ENCODE results near the gene ESR1. TPM values are rescaled to one million over a fixed set of nuclear protein-coding genes. Genes with fewer than 3 reads are reported as not detected.
"Not testable (repeated sequence)": the region's sequence is repeated elsewhere in the genome, so short reads cannot be mapped to it uniquely, and the experiment has no call there.

Gene ESR1
- total and polyA plus RNA-seq, 4 donors, result 0.05 to 16.1 (median 6.3) TPM

DNA sequence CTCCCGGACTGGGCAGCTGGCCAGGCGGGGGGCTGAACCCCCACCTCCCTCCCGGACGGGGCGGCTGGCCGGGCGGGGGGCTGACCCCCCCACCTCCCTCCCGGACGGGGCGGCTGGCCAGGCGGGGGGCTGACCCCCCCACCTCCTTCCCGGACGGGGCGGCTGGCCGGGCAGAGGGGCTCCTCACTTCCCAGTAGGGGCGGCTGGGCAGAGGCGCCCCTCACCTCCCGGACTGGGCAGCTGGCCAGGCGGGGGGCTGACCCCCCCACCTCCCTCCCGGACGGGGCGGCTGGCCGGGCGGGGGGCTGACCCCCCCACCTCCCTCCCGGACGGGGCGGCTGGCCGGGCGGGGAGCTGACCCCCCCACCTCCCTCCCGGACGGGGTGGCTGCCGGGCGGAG lies 91.7 kb downstream of the ESR1 start:
- H3K4me1 ChIP-seq (ENCODE audit: control insufficient read depth in 4 of 4, insufficient read depth in 4 of 4, low read length in 3 of 4); H3K9ac ChIP-seq (ENCODE audit: low read depth in 1 of 2, low read length in 2 of 2); DNase-seq (ENCODE audit: low spot score); H3K4me3 ChIP-seq (ENCODE audit: low read depth in 1 of 3, low read length in 3 of 3); H3K27ac ChIP-seq (ENCODE audit: low read depth in 1 of 2, low read length in 2 of 2); H3K36me3 ChIP-seq (ENCODE audit: control insufficient read depth in 4 of 4, insufficient read depth in 3 of 4, low read depth in 1 of 4, low read length in 3 of 4); H3K27me3 ChIP-seq (ENCODE audit: control insufficient read depth in 4 of 4, insufficient read depth in 4 of 4, low read length in 3 of 4); H3K9me3 ChIP-seq (ENCODE audit: control insufficient read depth in 4 of 4, low read length in 3 of 4): not testable (repeated sequence)
- WGBS, result 98% methylated on average over 21 of the region's 33 CpGs

GRCh38 chr6:151899796-151900195 lies 92.3 kb downstream of the ESR1 start:
- not testable (repeated sequence) for H3K4me1 ChIP-seq (ENCODE audit: control insufficient read depth in 4 of 4, insufficient read depth in 4 of 4, low read length in 3 of 4); H3K9me3 ChIP-seq (ENCODE audit: control insufficient read depth in 4 of 4, low read length in 3 of 4); H3K27ac ChIP-seq (ENCODE audit: low read depth in 1 of 2, low read length in 2 of 2); H3K9ac ChIP-seq (ENCODE audit: low read depth in 1 of 2, low read length in 2 of 2); DNase-seq (ENCODE audit: low spot score); H3K27me3 ChIP-seq (ENCODE audit: control insufficient read depth in 4 of 4, insufficient read depth in 4 of 4, low read length in 3 of 4); H3K4me3 ChIP-seq (ENCODE audit: low read depth in 1 of 3, low read length in 3 of 3); H3K36me3 ChIP-seq (ENCODE audit: control insufficient read depth in 4 of 4, insufficient read depth in 3 of 4, low read depth in 1 of 4, low read length in 3 of 4)
- WGBS, result 97% methylated on average over 15 of the region's 15 CpGs

- WGBS, result 88% methylated on average over 2 of the region's 2 CpGs
Measured at GRCh38 chr6:151900256-151900655, 92.8 kb downstream of the ESR1 start.

More at GRCh38 chr6:151900256-151900655, 92.8 kb downstream of the ESR1 start:
- Histone ChIP-seq H3K27me3 (ENCODE audit: control insufficient read depth in 4 of 4, insufficient read depth in 4 of 4, low read length in 3 of 4) (no peaks in the 10 kb centered on the region), H3K4me3 (ENCODE audit: low read depth in 1 of 3, low read length in 3 of 3) (no peak overlapping the region), H3K9ac (ENCODE audit: low read depth in 1 of 2, low read length in 2 of 2) (no peak overlapping the region), H3K9me3 (ENCODE audit: control insufficient read depth in 4 of 4, low read length in 3 of 4) (no peaks in the 10 kb centered on the region), H3K27ac (ENCODE audit: low read depth in 1 of 2, low read length in 2 of 2) (no peak overlapping the region), H3K36me3 (ENCODE audit: control insufficient read depth in 4 of 4, insufficient read depth in 3 of 4, low read depth in 1 of 4, low read length in 3 of 4) (peaks cover 0 to 2% (median 0%) of the 10 kb centered on the region in 4 donors), H3K4me1 (ENCODE audit: control insufficient read depth in 4 of 4, insufficient read depth in 4 of 4, low read length in 3 of 4) (peaks cover 0 to 2% (median 0%) of the 10 kb centered on the region in 4 donors)
- TF ChIP-seq, protein P1, sequence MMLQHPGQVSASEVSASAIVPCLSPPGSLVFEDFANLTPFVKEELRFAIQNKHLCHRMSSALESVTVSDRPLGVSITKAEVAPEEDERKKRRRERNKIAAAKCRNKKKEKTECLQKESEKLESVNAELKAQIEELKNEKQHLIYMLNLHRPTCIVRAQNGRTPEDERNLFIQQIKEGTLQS (IDR thresholded peaks at IDR 0.05), result no peak
- no peak for TF ChIP-seq RXRA (IDR thresholded peaks at IDR 0.05)
- TF ChIP-seq CTCF (IDR thresholded peaks at IDR 0.05; ENCODE audit: low read depth, low read length, missing input control), result no peak
- no peak for TF ChIP-seq EGR1 (IDR thresholded peaks at IDR 0.05; ENCODE audit: low read depth in 2 of 2)
- TF ChIP-seq RAD21 (IDR thresholded peaks at IDR 0.05), result no peak
- TF ChIP-seq SP1 (IDR thresholded peaks at IDR 0.05), result no peak
- TF ChIP-seq, protein P2, sequence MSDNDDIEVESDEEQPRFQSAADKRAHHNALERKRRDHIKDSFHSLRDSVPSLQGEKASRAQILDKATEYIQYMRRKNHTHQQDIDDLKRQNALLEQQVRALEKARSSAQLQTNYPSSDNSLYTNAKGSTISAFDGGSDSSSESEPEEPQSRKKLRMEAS (IDR thresholded peaks at IDR 0.05), result no peak
- no peak for TF ChIP-seq HNF4G (IDR thresholded peaks at IDR 0.05)
- TF ChIP-seq, protein P3, sequence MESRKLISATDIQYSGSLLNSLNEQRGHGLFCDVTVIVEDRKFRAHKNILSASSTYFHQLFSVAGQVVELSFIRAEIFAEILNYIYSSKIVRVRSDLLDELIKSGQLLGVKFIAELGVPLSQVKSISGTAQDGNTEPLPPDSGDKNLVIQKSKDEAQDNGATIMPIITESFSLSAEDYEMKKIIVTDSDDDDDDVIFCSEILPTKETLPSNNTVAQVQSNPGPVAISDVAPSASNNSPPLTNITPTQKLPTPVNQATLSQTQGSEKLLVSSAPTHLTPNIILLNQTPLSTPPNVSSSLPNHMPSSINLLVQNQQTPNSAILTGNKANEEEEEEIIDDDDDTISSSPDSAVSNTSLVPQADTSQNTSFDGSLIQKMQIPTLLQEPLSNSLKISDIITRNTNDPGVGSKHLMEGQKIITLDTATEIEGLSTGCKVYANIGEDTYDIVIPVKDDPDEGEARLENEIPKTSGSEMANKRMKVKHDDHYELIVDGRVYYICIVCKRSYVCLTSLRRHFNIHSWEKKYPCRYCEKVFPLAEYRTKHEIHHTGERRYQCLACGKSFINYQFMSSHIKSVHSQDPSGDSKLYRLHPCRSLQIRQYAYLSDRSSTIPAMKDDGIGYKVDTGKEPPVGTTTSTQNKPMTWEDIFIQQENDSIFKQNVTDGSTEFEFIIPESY (IDR thresholded peaks at IDR 0.05), result no peak
- no peak for TF ChIP-seq FOXA1 (IDR thresholded peaks at IDR 0.05)
- no peak for TF ChIP-seq GABPA (IDR thresholded peaks at IDR 0.05 in 1 of 2, conservative IDR thresholded peaks at IDR 0.05 in 1 of 2)
- TF ChIP-seq JUND (IDR thresholded peaks at IDR 0.05), result no peak
- no peak for TF ChIP-seq TAF1 (conservative IDR thresholded peaks at IDR 0.05)
- no peak for TF ChIP-seq HNF4A (conservative IDR thresholded peaks at IDR 0.05)
- no peak for TF ChIP-seq FOXA2 (IDR thresholded peaks at IDR 0.05)
- TF ChIP-seq YY1 (IDR thresholded peaks at IDR 0.05), result no peak
- TF ChIP-seq, protein P4, sequence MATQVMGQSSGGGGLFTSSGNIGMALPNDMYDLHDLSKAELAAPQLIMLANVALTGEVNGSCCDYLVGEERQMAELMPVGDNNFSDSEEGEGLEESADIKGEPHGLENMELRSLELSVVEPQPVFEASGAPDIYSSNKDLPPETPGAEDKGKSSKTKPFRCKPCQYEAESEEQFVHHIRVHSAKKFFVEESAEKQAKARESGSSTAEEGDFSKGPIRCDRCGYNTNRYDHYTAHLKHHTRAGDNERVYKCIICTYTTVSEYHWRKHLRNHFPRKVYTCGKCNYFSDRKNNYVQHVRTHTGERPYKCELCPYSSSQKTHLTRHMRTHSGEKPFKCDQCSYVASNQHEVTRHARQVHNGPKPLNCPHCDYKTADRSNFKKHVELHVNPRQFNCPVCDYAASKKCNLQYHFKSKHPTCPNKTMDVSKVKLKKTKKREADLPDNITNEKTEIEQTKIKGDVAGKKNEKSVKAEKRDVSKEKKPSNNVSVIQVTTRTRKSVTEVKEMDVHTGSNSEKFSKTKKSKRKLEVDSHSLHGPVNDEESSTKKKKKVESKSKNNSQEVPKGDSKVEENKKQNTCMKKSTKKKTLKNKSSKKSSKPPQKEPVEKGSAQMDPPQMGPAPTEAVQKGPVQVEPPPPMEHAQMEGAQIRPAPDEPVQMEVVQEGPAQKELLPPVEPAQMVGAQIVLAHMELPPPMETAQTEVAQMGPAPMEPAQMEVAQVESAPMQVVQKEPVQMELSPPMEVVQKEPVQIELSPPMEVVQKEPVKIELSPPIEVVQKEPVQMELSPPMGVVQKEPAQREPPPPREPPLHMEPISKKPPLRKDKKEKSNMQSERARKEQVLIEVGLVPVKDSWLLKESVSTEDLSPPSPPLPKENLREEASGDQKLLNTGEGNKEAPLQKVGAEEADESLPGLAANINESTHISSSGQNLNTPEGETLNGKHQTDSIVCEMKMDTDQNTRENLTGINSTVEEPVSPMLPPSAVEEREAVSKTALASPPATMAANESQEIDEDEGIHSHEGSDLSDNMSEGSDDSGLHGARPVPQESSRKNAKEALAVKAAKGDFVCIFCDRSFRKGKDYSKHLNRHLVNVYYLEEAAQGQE (IDR thresholded peaks at IDR 0.05), result no peak
- TF ChIP-seq NR2F2 (IDR thresholded peaks at IDR 0.05), result no peak
- no peak for DNase-seq (ENCODE audit: low spot score)
